Measurements from ENCODE around the gene SLC38A3. TPM values are rescaled to one million over a fixed set of nuclear protein-coding genes. Genes with fewer than 3 reads are reported as not detected.
A peak's percentile ranks its signal among the peaks of the same experiment; 100 is the strongest.
"Not testable (repeated sequence)": the region's sequence is repeated elsewhere in the genome, so short reads cannot be mapped to it uniquely, and the experiment has no call there.

The SLC38A3 gene
- total RNA-seq, 1 experiment from 2014 or later: not detected

GRCh38 chr3:50210510-50211367 lies 5.7 kb downstream of the SLC38A3 start:
- DNase-seq (ENCODE audit: low spot score): no peak

- not testable (repeated sequence) for DNase-seq (ENCODE audit: low spot score)
Measured at GRCh38 chr3:50211368-50211717, 6.3 kb downstream of the SLC38A3 start.

- no peak for DNase-seq (ENCODE audit: low spot score)
Measured at GRCh38 chr3:50211930-50212329, 6.9 kb downstream of the SLC38A3 start.

- no peak for DNase-seq (ENCODE audit: low spot score)
Measured at GRCh38 chr3:50212502-50212901, 7.4 kb downstream of the SLC38A3 start.

- DNase-seq (ENCODE audit: low spot score): no peak
Measured at GRCh38 chr3:50212971-50213370, 7.9 kb downstream of the SLC38A3 start.

- DNase-seq (ENCODE audit: low spot score): no peak
Measured at GRCh38 chr3:50213373-50213772, 8.3 kb downstream of the SLC38A3 start.

GRCh38 chr3:50214824-50215223 lies 9.8 kb downstream of the SLC38A3 start:
- no peak for DNase-seq (ENCODE audit: low spot score)

- no peak for DNase-seq (ENCODE audit: low spot score)
Measured at GRCh38 chr3:50215529-50215928, 10.5 kb downstream of the SLC38A3 start.

GRCh38 chr3:50217681-50218080 lies 12.6 kb downstream of the SLC38A3 start:
- DNase-seq (ENCODE audit: low spot score): no peak

- DNase-seq (ENCODE audit: low spot score): no peak
Measured at GRCh38 chr3:50218448-50218847, 13.4 kb downstream of the SLC38A3 start.

GRCh38 chr3:50219285-50219684 lies 14.2 kb downstream of the SLC38A3 start:
- no peak for DNase-seq (ENCODE audit: low spot score)

- DNase-seq (ENCODE audit: low spot score): no peak
Measured at GRCh38 chr3:50220109-50220508, 15.0 kb downstream of the SLC38A3 start.

GRCh38 chr3:50221051-50221410 lies 16.0 kb downstream of the SLC38A3 start:
- no peak for DNase-seq (ENCODE audit: low spot score)

- DNase-seq (ENCODE audit: low spot score): no peak
Measured at GRCh38 chr3:50221411-50222168, 16.5 kb downstream of the SLC38A3 start.

- no peak for DNase-seq (ENCODE audit: low spot score)
Measured at GRCh38 chr3:50222169-50222528, 17.1 kb downstream of the SLC38A3 start.

GRCh38 chr3:50224639-50225038 lies 19.6 kb downstream of the SLC38A3 start:
- DNase-seq (ENCODE audit: low spot score): no peak

GRCh38 chr3:50226888-50227389 lies 21.9 kb downstream of the SLC38A3 start:
- DNase-seq (ENCODE audit: low spot score): peak; percentile 41

- DNase-seq (ENCODE audit: low spot score): peak; percentile 86
Measured at GRCh38 chr3:50227390-50228183, 22.5 kb downstream of the SLC38A3 start.

GRCh38 chr3:50228184-50228763 lies 23.2 kb downstream of the SLC38A3 start:
- not testable (repeated sequence) for DNase-seq (ENCODE audit: low spot score)

GRCh38 chr3:50229490-50229889 lies 24.4 kb downstream of the SLC38A3 start:
- DNase-seq (ENCODE audit: low spot score): no peak

GRCh38 chr3:50230104-50230793 lies 25.2 kb downstream of the SLC38A3 start:
- DNase-seq (ENCODE audit: low spot score): no peak

Data from HT-29 (cell line).